Natural killer cell (primary cell): ENCODE results near the gene WNT6. TPM values are rescaled to one million over a fixed set of nuclear protein-coding genes. Genes with fewer than 3 reads are reported as not detected.
A peak's percentile ranks its signal among the peaks of the same experiment; 100 is the strongest.

Experiments used
- ATAC-seq, 3 donors: fragments of 150-1000 bp in 2 of 3; fragments of 200-7000 bp in 1 of 3; cut with Tn5 transposase; 1 replicate in 1 of 3; 2 replicates in 2 of 3; pipeline ENCODE4 v1.10.0; 2021; ENCODE audit warnings: mild to moderate bottlenecking in 2 of 3, moderate library complexity in 2 of 3
- DNase-seq, 2 donors: peaks; one replicate each; pipeline versions ENCODE4 v3.0.0 to v3.0.0-alpha.2; 2013 to 2021; ENCODE audit warnings: mixed read lengths in 1 of 2
- H3K27ac ChIP-seq: one replicate; pipeline ENCODE4 v1.5.1; 2013; ENCODE audit warnings: mild to moderate bottlenecking, low read length
- H3K27me3 ChIP-seq: one replicate; pipeline ENCODE4 v1.6.1; 2013; ENCODE audit warnings: low read length; ENCODE audit not compliant: control insufficient read depth, insufficient read depth
- H3K36me3 ChIP-seq: one replicate; pipeline ENCODE4 v1.6.1; 2013; ENCODE audit warnings: low read length; ENCODE audit not compliant: control insufficient read depth, insufficient read depth
- H3K4me1 ChIP-seq: one replicate; pipeline ENCODE4 v1.6.1; 2013; ENCODE audit warnings: low read length; ENCODE audit not compliant: control insufficient read depth, insufficient read depth
- H3K4me3 ChIP-seq: one replicate; pipeline ENCODE4 v1.5.1; 2013; ENCODE audit warnings: low read length
- H3K9me3 ChIP-seq: one replicate; pipeline ENCODE4 v1.6.1; 2013; ENCODE audit warnings: low read length; ENCODE audit not compliant: control insufficient read depth, insufficient read depth
- H3K27ac Mint-ChIP-seq, 2 donors: one replicate each; pipeline ENCODE4 v1.8.0; 2022; ENCODE audit warnings: mild to moderate bottlenecking in 2 of 2, mixed read lengths in 2 of 2, moderate library complexity in 1 of 2
- H3K27me3 Mint-ChIP-seq, 2 donors: one replicate each; pipeline ENCODE4 v1.8.0; 2022; ENCODE audit warnings: low read depth in 2 of 2, mixed read lengths in 2 of 2
- H3K36me3 Mint-ChIP-seq: one replicate; pipeline ENCODE4 v1.8.0; 2022; ENCODE audit warnings: mixed read lengths
- H3K4me1 Mint-ChIP-seq, 2 donors: one replicate each; pipeline ENCODE4 v1.8.0; 2022; ENCODE audit warnings: mixed read lengths in 2 of 2
- H3K4me3 Mint-ChIP-seq: one replicate; pipeline ENCODE4 v1.8.0; 2022; ENCODE audit warnings: mild to moderate bottlenecking, moderate library complexity, mixed read lengths
- H3K9me3 Mint-ChIP-seq, 2 donors: one replicate each; pipeline ENCODE4 v1.8.0; 2022; ENCODE audit warnings: mixed read lengths in 2 of 2
- WGBS: methylation state at CpG from one replicate; pipeline ENCODE4 v1.1.7; 2013; ENCODE audit warnings: missing lambda C conversion rate; ENCODE audit not compliant: insufficient coverage; 5-methylcytosine and 5-hydroxymethylcytosine counted together
- intact Hi-C: fragments of 100-400 bp; cut with micrococcal nuclease; formaldehyde crosslinking; loops from one replicate; pipeline ENCODE4 v1.14.2; 2022
- total RNA-seq, 4 donors: library from RNA; stranded (reverse); fragments of 120-200 nt in 1 of 4; gene quantifications; one replicate each; pipeline versions ENCODE4 v1.2.3 to v1.2.4, GENCODE V29; 2013 to 2022
- TF ChIP-seq, protein P1 (sequence below): fragments of 200-600 bp; IDR thresholded peaks from one replicate; pipeline ENCODE4 v1.8.0; 2022; ENCODE audit warnings: antibody characterized with exemption

Gene WNT6
- total RNA-seq, 3 donors from 2014 or later (not counting 1 experiment from before 2014, with no cell fraction given) = not detected

DNA sequence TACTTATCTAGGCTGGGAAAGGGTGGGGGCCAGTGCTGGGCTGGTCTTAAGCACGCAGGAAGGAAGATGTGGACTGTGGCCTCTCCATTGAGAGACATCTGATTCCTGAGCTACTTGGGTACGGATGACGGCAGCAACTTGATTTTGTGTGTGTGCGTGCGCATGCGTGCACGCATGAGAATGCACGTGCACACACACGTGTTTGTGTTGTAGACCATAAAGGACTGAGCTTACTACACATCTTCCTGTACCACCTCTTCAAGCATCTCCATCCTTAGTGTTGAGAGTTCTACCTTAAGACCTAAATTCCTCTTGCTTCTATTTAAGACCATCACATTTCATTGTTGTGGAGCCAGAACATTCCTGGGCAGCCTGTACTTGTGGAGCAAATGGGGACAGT, 9.5 kb downstream of the WNT6 start:
- peaks cover 11% of the 10 kb centered on the region for H3K27me3 ChIP-seq
- no peak overlapping the region for H3K4me3 ChIP-seq
- no peaks in the 10 kb centered on the region for H3K36me3 ChIP-seq
- Mint-ChIP-seq H3K27ac (no peak overlapping the region), H3K27me3 (peaks cover 57 to 65% of the 10 kb centered on the region in 2 donors), H3K4me1 (peaks cover 0 to 15% of the 10 kb centered on the region in 2 donors), H3K36me3 (no peaks in the 10 kb centered on the region), H3K4me3 (no peak overlapping the region), H3K9me3 (no peaks in the 10 kb centered on the region)
- H3K4me1 ChIP-seq = peaks cover 25% of the 10 kb centered on the region
- H3K9me3 ChIP-seq = no peaks in the 10 kb centered on the region
- WGBS = 94% methylated on average over 9 of the region's 9 CpGs
- DNase-seq (no peak), ATAC-seq (no peak)
- intact Hi-C loops = loop anchor here (5.0 kb wide), 1 partner anchor 33 kb away; no protein-coding TSS in a partner anchor
- TF ChIP-seq, protein P1, sequence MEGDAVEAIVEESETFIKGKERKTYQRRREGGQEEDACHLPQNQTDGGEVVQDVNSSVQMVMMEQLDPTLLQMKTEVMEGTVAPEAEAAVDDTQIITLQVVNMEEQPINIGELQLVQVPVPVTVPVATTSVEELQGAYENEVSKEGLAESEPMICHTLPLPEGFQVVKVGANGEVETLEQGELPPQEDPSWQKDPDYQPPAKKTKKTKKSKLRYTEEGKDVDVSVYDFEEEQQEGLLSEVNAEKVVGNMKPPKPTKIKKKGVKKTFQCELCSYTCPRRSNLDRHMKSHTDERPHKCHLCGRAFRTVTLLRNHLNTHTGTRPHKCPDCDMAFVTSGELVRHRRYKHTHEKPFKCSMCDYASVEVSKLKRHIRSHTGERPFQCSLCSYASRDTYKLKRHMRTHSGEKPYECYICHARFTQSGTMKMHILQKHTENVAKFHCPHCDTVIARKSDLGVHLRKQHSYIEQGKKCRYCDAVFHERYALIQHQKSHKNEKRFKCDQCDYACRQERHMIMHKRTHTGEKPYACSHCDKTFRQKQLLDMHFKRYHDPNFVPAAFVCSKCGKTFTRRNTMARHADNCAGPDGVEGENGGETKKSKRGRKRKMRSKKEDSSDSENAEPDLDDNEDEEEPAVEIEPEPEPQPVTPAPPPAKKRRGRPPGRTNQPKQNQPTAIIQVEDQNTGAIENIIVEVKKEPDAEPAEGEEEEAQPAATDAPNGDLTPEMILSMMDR = no peak
- no peak overlapping the region for H3K27ac ChIP-seq

DNA sequence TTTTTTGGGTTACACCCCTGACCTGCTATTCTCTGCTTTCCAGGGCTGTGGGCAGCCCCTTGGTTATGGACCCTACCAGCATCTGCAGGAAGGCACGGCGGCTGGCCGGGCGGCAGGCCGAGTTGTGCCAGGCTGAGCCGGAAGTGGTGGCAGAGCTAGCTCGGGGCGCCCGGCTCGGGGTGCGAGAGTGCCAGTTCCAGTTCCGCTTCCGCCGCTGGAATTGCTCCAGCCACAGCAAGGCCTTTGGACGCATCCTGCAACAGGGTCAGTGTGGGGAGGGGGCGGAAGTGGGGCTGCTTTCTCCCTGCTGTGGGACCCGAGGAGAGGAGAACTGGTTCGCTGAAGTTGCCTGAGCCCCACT, 11.4 kb downstream of the WNT6 start:
- Mint-ChIP-seq H3K4me3 (peak overlapping the region; percentile 60), H3K27ac (no peak overlapping the region), H3K36me3 (no peaks in the 10 kb centered on the region), H3K4me1 (peaks cover 0 to 15% of the 10 kb centered on the region in 2 donors), H3K27me3 (peaks cover 61 to 65% of the 10 kb centered on the region in 2 donors), H3K9me3 (no peaks in the 10 kb centered on the region)
- ATAC-seq (peak in 1 of 3 donors; percentile 28), DNase-seq (no peak)
- Histone ChIP-seq H3K4me1 (peaks cover 25% of the 10 kb centered on the region), H3K27me3 (peaks cover 17% of the 10 kb centered on the region), H3K27ac (no peak overlapping the region), H3K36me3 (no peaks in the 10 kb centered on the region), H3K9me3 (no peaks in the 10 kb centered on the region), H3K4me3 (peak overlapping the region; percentile 41)
- TF ChIP-seq, protein P1 = no peak
- intact Hi-C loops = no loop called here
- 0% methylated on average over 18 of the region's 18 CpGs for WGBS

DNA sequence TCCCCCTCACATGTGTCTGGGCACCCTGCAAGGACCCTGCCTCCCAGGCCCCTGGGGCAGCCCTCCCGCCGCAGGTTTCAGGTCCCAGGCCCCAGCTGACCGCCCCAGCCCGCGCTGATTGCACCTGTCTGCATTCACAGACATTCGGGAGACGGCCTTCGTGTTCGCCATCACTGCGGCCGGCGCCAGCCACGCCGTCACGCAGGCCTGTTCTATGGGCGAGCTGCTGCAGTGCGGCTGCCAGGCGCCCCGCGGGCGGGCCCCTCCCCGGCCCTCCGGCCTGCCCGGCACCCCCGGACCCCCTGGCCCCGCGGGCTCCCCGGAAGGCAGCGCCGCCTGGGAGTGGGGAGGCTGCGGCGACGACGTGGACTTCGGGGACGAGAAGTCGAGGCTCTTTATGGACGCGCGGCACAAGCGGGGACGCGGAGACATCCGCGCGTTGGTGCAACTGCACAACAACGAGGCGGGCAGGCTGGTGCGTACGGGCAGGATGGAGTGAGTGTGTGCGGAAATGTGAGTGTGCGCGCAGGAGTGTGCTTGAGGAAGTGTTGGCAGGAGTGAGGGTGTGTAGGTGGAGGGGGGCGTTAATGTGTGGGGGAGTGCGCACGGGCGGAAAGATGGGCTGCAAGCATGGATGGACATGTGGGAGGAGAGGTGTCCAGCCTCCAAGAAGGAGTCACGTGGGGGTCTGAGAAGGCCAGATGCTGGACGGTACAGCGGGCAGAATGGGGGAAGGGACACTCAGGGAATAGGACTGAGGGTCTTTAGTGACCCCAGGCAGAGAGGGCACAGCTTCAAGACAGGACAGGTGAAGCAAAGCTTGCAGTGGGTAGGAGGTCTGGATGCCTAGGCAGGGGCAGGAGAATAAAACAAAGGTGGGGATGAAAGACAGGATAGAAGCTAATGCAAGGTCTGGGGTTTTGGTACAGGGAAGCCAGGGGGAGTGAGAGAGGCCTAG, 12.0 kb downstream of the WNT6 start:
- H3K36me3 Mint-ChIP-seq = no peaks in the 10 kb centered on the region
- H3K9me3 ChIP-seq = no peaks in the 10 kb centered on the region
- peaks cover 25% of the 10 kb centered on the region for H3K4me1 ChIP-seq
- peak overlapping the region; percentile 41 for H3K4me3 ChIP-seq
- no peak overlapping the region for H3K27ac Mint-ChIP-seq
- peaks cover 0 to 17% of the 10 kb centered on the region in 2 donors for H3K4me1 Mint-ChIP-seq
- H3K36me3 ChIP-seq = no peaks in the 10 kb centered on the region
- H3K27me3 ChIP-seq = peaks cover 17% of the 10 kb centered on the region
- no peak overlapping the region for H3K27ac ChIP-seq
- WGBS = 2% methylated on average over 60 of the region's 60 CpGs
- peaks cover 62 to 63% of the 10 kb centered on the region in 2 donors for H3K27me3 Mint-ChIP-seq
- TF ChIP-seq, protein P1 = no peak
- ATAC-seq (peak in 1 of 3 donors; percentile 39), DNase-seq (peak in 1 of 2 donors; percentile 56)
- intact Hi-C loops = no loop called here
- H3K9me3 Mint-ChIP-seq = no peaks in the 10 kb centered on the region
- peak overlapping the region; percentile 60 for H3K4me3 Mint-ChIP-seq
